HG02870 (cell line): ENCODE data around the gene RHNO1.

Experiments used
- ATAC-seq: cut with Tn5 transposase; IDR thresholded peaks from one replicate; pipeline ENCODE4 v1.9.1; 2021; ENCODE audit warnings: mild to moderate bottlenecking, moderate library complexity; ENCODE audit not compliant: unreplicated experiment

RHNO1 gene

DNA sequence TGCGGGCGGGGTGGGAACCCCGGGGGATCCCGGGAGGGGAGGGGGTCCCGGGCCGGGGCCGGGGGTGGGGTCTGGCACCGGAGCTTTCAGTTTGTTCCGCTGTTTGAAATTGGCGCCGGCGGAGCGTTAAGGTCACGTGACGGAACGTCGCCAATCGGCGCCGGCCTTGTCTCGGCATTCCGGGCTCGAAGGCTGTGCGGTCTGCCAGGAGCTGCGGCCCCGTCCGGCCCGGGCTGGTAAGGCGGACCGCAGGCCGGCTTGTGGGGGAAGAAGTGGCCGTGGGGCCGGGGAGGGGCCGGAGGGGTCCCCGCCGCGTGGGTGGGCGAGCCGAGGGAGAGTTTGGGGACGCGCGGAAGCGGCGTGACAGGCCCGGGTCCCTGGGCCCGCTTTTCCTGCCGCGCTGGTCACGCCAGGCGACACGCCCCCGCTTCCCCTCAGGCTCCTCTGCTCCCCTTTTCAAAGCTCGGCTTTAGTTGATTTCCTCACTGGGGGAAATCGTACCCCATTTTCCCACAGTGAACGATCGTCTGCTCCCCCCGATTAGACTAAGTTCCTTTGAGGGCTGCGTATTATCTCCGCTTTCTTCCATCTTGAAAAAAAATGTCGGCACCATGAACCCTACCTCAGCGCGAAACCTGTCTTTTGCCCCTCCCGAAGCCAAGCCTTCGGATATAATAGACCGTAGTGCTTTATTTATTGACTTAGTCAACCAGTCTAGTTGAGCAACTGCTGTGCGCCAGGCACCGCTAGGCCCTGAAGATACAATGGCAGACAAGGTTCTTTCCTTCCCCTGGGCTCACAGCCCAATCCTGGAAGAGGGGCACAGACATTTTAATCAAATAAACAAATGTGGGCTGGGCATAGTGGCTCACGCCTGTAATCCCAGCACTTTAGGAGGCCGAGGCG is at the start of gene RHNO1, which contains the start of gene FOXM1:
TSS of gene RHNO1 (plus strand) at position 177 of the 906 bp plus-strand sequence. CDS start 8,144 bp downstream, outside the sequence.
TSS of gene FOXM1 (minus strand) at position 128 of the 906 bp plus-strand sequence. CDS start 2,696 bp downstream, outside the sequence.
- ATAC-seq: peak; percentile 72

GRCh38 chr12:2829275-2829674 is 47.7 kb upstream of the RHNO1 start:
- ATAC-seq: no peak

- no peak for ATAC-seq
These were observed 44.4 kb upstream of the RHNO1 start for GRCh38 chr12:2832550-2833127.

- ATAC-seq: no peak
These were observed 43.7 kb upstream of the RHNO1 start for GRCh38 chr12:2833327-2833726.

DNA sequence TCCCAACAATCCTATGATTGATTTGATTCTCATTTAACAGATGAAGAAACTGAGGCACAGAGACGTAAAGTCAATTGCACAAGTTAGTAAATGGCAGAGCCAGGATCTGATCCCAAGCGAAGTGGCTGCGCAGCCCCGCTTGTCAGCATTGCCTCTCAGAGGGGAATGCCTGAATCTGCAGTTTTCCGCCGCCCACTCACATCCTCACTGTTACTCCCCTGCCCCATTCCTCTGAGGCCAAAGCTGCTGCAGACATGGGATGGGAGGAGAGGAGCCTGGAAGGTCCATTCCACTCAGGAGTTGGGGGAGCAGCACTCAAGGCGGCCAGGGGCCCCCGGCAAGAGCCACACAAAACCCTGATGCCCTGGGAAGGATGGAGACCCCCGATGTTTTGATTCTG is 43.2 kb upstream of the RHNO1 start:
- no peak for ATAC-seq

- ATAC-seq: no peak
These were observed 42.2 kb upstream of the RHNO1 start, which contains the start of gene NRIP2 for GRCh38 chr12:2834581-2835491. Gene NRIP2, minus strand, starts transcription at chr12:2835035. Its CDS starts 52 bp downstream, at chr12:2834983.

GRCh38 chr12:2835691-2836403 is 41.2 kb upstream of the RHNO1 start:
- no peak for ATAC-seq

DNA sequence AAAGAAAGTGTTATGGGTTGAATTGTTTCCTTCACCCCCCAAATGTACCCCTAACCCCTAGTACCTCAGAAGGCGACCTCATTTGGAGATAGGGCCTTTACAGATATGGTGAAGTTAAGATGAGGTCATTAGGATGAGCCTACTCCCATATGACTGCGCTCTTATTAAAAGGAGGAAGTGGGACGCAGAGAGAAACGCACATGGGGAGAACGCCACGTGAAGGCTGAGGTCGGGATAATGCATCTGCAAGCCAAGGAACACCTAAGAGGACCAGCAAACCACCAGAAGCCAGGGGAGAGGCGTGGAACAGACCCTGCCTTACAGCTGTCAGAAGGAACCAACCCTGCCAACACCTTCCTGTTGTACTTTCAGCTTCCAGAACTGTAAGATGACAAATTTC is 40.4 kb upstream of the RHNO1 start:
- ATAC-seq: no peak

- ATAC-seq: no peak
These were observed 35.9 kb upstream of the RHNO1 start for GRCh38 chr12:2841056-2841650.

DNA sequence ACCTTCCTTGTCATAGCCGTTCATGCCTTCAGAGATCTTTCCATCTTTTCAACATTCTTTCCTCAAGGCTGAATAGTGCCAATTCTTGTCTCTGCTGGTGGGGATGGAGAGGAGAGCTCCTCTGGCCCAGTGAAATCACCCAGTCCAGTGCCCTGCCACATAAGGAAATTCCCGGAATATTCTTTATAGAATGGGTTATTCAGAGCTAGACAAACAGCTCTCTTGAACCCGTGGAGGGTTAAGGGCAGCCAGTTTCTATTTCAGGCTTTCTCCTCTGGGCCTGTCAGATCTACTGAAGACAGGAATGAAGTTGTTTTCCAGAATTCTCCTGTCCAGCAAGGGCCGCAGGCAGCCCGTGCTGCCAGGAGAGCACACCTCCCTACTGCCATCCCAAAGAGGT is 34.1 kb upstream of the RHNO1 start:
- ATAC-seq: no peak

GRCh38 chr12:2844786-2845185 is 32.2 kb upstream of the RHNO1 start:
- no peak for ATAC-seq

GRCh38 chr12:2845280-2845679 is 31.7 kb upstream of the RHNO1 start:
- ATAC-seq: no peak

- ATAC-seq: no peak
These were observed 25.1 kb upstream of the RHNO1 start for GRCh38 chr12:2851931-2852330.

- no peak for ATAC-seq
These were observed 23.4 kb upstream of the RHNO1 start for GRCh38 chr12:2853626-2854025.

- no peak for ATAC-seq
These were observed 22.2 kb upstream of the RHNO1 start for GRCh38 chr12:2854669-2855453.

DNA sequence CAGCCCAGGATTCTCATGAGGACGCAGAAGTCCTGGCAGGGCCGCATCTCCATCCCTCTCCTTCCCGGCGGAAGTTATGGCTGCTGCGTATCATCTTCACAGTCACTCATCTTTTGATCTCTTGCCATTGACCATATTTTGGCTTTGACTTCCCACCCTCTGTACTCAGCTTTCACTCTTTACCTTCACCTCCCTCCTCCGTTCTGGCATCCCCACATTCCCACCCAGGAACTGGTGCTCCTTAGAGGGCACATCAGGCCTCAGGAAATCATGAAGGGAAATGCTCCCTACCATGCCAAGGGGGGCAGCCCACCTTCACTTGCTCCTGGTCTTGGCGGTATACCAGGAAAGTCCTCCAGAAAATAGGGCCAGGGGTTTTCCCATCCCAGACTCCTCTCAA is 21.5 kb upstream of the RHNO1 start:
- no peak for ATAC-seq

- ATAC-seq: no peak
These were observed 21.0 kb upstream of the RHNO1 start for GRCh38 chr12:2856051-2856450.

DNA sequence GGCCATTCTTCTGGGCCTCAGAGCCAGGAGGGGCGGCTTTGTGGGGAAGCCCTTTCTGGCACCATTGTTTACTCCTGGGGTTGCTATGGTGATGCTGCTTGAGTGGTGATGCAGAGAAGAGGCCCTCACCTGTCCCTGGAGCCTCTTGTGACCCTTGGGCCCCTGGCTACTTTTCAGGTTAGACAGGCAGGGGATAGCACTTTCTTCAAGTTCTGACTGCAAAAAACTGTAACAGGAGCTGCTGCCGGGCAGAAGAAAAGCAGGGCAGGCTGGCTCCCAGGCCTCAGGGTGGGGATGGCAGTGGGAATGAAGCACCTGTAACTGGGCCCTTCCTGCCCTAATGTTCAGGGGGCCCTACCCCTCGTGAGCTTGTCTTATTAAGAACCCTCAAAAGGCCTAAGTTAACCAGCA is 20.0 kb upstream of the RHNO1 start, which contains the start of gene TEX52:
TSS of gene TEX52 (minus strand) at position 19 of the 411 bp plus-strand sequence. CDS start at position 6, 13 bp downstream.
- no peak for ATAC-seq

GRCh38 chr12:2857576-2857975 is 19.4 kb upstream of the RHNO1 start:
- ATAC-seq: no peak
